ENCODE measurements around the gene SHCBP1L. TPM values are rescaled to one million over a fixed set of nuclear protein-coding genes. Genes with fewer than 3 reads are reported as not detected.

The SHCBP1L gene
- total RNA-seq, 1 experiment from 2014 or later = not detected

DNA sequence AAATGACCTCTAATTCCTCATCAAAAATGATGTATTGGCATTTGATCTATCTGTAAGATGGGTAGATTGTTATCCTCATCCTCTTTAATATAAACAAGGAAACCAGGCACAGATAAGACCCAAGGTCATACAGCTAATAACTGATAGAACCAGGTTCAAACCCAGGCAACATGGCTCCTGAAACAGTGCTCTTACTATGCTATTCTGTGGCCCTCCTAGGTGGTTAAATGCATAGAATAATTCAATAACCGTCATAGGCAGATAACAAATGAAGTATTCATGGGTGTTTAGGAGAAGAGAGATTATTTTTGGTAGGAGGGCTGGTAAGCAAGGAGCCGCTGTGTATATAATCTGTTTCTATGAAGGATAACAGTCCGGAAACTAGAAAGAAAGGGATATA lies 67.4 kb downstream of the SHCBP1L start:
- H3K4me3 Mint-ChIP-seq = no peak overlapping the region
- no peak for ATAC-seq
- TF ChIP-seq, protein P1, sequence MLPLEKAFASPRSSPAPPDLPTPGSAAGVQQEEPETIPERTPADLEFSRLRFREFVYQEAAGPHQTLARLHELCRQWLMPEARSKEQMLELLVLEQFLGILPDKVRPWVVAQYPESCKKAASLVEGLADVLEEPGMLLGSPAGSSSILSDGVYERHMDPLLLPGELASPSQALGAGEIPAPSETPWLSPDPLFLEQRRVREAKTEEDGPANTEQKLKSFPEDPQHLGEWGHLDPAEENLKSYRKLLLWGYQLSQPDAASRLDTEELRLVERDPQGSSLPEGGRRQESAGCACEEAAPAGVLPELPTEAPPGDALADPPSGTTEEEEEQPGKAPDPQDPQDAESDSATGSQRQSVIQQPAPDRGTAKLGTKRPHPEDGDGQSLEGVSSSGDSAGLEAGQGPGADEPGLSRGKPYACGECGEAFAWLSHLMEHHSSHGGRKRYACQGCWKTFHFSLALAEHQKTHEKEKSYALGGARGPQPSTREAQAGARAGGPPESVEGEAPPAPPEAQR (CRISPR knock-in tag; IDR thresholded peaks at IDR 0.05) = no peak
- TF ChIP-seq, protein P2, sequence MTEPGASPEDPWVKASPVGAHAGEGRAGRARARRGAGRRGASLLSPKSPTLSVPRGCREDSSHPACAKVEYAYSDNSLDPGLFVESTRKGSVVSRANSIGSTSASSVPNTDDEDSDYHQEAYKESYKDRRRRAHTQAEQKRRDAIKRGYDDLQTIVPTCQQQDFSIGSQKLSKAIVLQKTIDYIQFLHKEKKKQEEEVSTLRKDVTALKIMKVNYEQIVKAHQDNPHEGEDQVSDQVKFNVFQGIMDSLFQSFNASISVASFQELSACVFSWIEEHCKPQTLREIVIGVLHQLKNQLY (CRISPR knock-in tag; IDR thresholded peaks at IDR 0.05) = no peak
- TF ChIP-seq SOX15 (CRISPR knock-in tag; IDR thresholded peaks at IDR 0.05) (no peak), ZNF396 (CRISPR knock-in tag; IDR thresholded peaks at IDR 0.05; ENCODE audit: borderline replicate concordance) (no peak), TEAD4 (CRISPR knock-in tag; IDR thresholded peaks at IDR 0.05) (no peak), RELA (CRISPR knock-in tag; IDR thresholded peaks at IDR 0.05; ENCODE audit: borderline replicate concordance) (no peak), GABPB1 (CRISPR knock-in tag; IDR thresholded peaks at IDR 0.05) (no peak), NFATC4 (CRISPR knock-in tag; IDR thresholded peaks at IDR 0.05) (no peak), RORB (CRISPR knock-in tag; IDR thresholded peaks at IDR 0.05) (no peak), NR2C2 (CRISPR knock-in tag; IDR thresholded peaks at IDR 0.05) (no peak), TP53 (CRISPR knock-in tag; IDR thresholded peaks at IDR 0.05) (no peak), ZBTB21 (CRISPR knock-in tag; IDR thresholded peaks at IDR 0.05; ENCODE audit: borderline replicate concordance) (no peak), FOXP1 (CRISPR knock-in tag; IDR thresholded peaks at IDR 0.05; ENCODE audit: borderline replicate concordance) (no peak)
- TF ChIP-seq, protein P3, sequence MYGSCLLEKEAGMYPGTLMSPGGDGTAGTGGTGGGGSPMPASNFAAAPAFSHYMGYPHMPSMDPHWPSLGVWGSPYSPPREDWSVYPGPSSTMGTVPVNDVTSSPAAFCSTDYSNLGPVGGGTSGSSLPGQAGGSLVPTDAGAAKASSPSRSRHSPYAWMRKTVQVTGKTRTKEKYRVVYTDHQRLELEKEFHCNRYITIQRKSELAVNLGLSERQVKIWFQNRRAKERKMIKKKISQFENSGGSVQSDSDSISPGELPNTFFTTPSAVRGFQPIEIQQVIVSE (CRISPR knock-in tag; IDR thresholded peaks at IDR 0.05; ENCODE audit: borderline replicate concordance) = no peak
- TF ChIP-seq, protein P4, sequence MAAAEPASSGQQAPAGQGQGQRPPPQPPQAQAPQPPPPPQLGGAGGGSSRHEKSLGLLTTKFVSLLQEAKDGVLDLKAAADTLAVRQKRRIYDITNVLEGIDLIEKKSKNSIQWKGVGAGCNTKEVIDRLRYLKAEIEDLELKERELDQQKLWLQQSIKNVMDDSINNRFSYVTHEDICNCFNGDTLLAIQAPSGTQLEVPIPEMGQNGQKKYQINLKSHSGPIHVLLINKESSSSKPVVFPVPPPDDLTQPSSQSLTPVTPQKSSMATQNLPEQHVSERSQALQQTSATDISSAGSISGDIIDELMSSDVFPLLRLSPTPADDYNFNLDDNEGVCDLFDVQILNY (CRISPR knock-in tag; IDR thresholded peaks at IDR 0.05) = no peak
- no peaks in the 10 kb centered on the region for H3K9me3 Mint-ChIP-seq
- CTCF ChIA-PET = no interaction called here
- POLR2A ChIA-PET = no interaction called here
- DNase-seq (ENCODE audit: low spot score) = no peak
- peaks cover 72% of the 10 kb centered on the region for H3K36me3 Mint-ChIP-seq
- H3K4me1 Mint-ChIP-seq = 0 out of 2 replicates have a peak, but pooled peaks cover 5% of the 10 kb centered on the region
- no peaks in the 10 kb centered on the region for H3K27me3 Mint-ChIP-seq (ENCODE audit: low read depth)
- H3K27ac Mint-ChIP-seq = peak overlapping the region; percentile 36; the same call in 1 of the 2 replicates

DNA sequence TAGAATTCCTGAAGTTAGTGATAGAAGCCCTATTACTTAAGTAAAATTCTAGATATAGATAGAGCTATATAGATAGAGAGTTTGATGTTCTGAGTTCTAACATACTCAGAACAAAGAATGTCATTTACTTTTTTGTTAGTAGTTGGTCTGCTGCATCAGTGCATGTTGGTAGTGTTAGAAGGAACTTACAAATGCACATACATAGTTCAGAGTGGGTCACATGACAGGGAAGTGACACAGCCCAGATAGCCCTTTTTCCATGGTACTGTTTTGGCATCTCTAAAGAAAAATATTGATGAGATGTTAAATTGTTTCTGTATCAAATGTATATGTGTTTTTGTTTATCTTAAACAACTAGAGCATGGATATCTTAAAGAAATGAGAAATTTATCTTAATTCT lies 68.1 kb downstream of the SHCBP1L start:
- H3K4me1 Mint-ChIP-seq = 0 out of 2 replicates have a peak, but pooled peaks cover 3% of the 10 kb centered on the region
- no peak overlapping the region for H3K4me3 Mint-ChIP-seq
- CTCF ChIA-PET = no interaction called here
- peaks cover 79% of the 10 kb centered on the region for H3K36me3 Mint-ChIP-seq
- POLR2A ChIA-PET = no interaction called here
- H3K27ac Mint-ChIP-seq = no peak overlapping the region
- no peaks in the 10 kb centered on the region for H3K9me3 Mint-ChIP-seq
- ATAC-seq (no peak), DNase-seq (ENCODE audit: low spot score) (no peak)
- H3K27me3 Mint-ChIP-seq (ENCODE audit: low read depth) = no peaks in the 10 kb centered on the region
- TF ChIP-seq, protein P5, sequence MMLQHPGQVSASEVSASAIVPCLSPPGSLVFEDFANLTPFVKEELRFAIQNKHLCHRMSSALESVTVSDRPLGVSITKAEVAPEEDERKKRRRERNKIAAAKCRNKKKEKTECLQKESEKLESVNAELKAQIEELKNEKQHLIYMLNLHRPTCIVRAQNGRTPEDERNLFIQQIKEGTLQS (CRISPR knock-in tag; conservative IDR thresholded peaks at IDR 0.05) = no peak
- TF ChIP-seq ZNF416 (CRISPR knock-in tag; IDR thresholded peaks at IDR 0.05) = 0 out of 2 replicates have a peak, but pooled peaks have one; percentile 21

DNA sequence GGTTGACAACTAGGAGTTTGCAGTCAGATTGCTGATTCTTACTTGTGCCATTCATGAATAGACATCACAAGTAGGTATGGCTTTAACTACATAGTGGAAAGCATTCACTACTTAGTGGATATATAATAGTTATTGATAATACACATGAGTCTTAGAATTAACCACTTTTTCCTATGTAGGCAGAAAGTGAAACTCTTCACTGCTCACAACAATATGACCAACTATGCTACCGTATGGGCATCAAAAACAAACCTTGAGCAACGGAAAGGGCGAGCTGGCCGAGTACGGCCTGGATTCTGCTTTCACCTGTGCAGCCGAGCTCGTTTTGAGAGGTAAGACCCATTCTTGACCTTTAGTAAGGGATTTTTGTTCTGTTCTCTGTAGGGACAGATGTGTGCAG lies 75.1 kb downstream of the SHCBP1L start:
- TF ChIP-seq ESRRA (CRISPR knock-in tag; IDR thresholded peaks at IDR 0.05; ENCODE audit: borderline replicate concordance) (no peak), TEAD4 (CRISPR knock-in tag; IDR thresholded peaks at IDR 0.05) (no peak), NR3C1 (CRISPR knock-in tag; conservative IDR thresholded peaks at IDR 0.05; ENCODE audit: low read depth) (no peak), RELA (CRISPR knock-in tag; IDR thresholded peaks at IDR 0.05; ENCODE audit: borderline replicate concordance) (no peak), JUN (CRISPR knock-in tag; IDR thresholded peaks at IDR 0.05) (no peak), JAZF1 (CRISPR knock-in tag; IDR thresholded peaks at IDR 0.05) (no peak)
- TF ChIP-seq, protein P6, sequence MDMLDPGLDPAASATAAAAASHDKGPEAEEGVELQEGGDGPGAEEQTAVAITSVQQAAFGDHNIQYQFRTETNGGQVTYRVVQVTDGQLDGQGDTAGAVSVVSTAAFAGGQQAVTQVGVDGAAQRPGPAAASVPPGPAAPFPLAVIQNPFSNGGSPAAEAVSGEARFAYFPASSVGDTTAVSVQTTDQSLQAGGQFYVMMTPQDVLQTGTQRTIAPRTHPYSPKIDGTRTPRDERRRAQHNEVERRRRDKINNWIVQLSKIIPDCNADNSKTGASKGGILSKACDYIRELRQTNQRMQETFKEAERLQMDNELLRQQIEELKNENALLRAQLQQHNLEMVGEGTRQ (CRISPR knock-in tag; IDR thresholded peaks at IDR 0.05) = no peak
- TF ChIP-seq, protein P7, sequence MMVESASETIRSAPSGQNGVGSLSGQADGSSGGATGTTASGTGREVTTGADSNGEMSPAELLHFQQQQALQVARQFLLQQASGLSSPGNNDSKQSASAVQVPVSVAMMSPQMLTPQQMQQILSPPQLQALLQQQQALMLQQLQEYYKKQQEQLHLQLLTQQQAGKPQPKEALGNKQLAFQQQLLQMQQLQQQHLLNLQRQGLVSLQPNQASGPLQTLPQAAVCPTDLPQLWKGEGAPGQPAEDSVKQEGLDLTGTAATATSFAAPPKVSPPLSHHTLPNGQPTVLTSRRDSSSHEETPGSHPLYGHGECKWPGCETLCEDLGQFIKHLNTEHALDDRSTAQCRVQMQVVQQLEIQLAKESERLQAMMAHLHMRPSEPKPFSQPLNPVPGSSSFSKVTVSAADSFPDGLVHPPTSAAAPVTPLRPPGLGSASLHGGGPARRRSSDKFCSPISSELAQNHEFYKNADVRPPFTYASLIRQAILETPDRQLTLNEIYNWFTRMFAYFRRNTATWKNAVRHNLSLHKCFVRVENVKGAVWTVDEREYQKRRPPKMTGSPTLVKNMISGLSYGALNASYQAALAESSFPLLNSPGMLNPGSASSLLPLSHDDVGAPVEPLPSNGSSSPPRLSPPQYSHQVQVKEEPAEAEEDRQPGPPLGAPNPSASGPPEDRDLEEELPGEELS (CRISPR knock-in tag; IDR thresholded peaks at IDR 0.05) = no peak
- TF ChIP-seq, protein P4 (CRISPR knock-in tag; IDR thresholded peaks at IDR 0.05) = no peak
- TF ChIP-seq, protein P8, sequence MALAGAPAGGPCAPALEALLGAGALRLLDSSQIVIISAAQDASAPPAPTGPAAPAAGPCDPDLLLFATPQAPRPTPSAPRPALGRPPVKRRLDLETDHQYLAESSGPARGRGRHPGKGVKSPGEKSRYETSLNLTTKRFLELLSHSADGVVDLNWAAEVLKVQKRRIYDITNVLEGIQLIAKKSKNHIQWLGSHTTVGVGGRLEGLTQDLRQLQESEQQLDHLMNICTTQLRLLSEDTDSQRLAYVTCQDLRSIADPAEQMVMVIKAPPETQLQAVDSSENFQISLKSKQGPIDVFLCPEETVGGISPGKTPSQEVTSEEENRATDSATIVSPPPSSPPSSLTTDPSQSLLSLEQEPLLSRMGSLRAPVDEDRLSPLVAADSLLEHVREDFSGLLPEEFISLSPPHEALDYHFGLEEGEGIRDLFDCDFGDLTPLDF (CRISPR knock-in tag; IDR thresholded peaks at IDR 0.05) = no peak
- peaks cover 100% of the 10 kb centered on the region for H3K36me3 Mint-ChIP-seq
- H3K9me3 Mint-ChIP-seq = no peaks in the 10 kb centered on the region
- H3K4me1 Mint-ChIP-seq = no peaks in the 10 kb centered on the region
- H3K4me3 Mint-ChIP-seq = no peak overlapping the region
- CTCF ChIA-PET = no interaction called here
- no peak overlapping the region for H3K27ac Mint-ChIP-seq
- POLR2A ChIA-PET = interaction anchor here (0.6 kb wide), 1 partner anchor 77 kb away, joined by 9 read pairs; no protein-coding TSS in a partner anchor
- no peak for DNase-seq (ENCODE audit: low spot score)
- no peaks in the 10 kb centered on the region for H3K27me3 Mint-ChIP-seq (ENCODE audit: low read depth)
- no peak for ATAC-seq
